GM23338 (cell line): ENCODE data around the gene RCSD1. TPM values are rescaled to one million over a fixed set of nuclear protein-coding genes. Genes with fewer than 3 reads are reported as not detected.

Experiments used
- ATAC-seq: fragments of 200-7000 bp; cut with Tn5 transposase; 3 replicates; pipeline ENCODE4 v1.9.1; 2020
- DNase-seq: peaks from one replicate; pipeline ENCODE4 v3.0.0-alpha.2; 2015; ENCODE audit warnings: low spot score
- H2AFZ ChIP-seq: fragments of 200-600 bp; sonication (generic); 2 replicates; pipeline ENCODE4 v1.8.0; 2016; ENCODE audit warnings: antibody characterized with exemption, mild to moderate bottlenecking, moderate library complexity
- H3F3A ChIP-seq: fragments of 200-600 bp; sonication (generic); replicated peaks from 2 replicates; pipeline ENCODE4 v1.8.0; 2017; ENCODE audit warnings: antibody characterized with exemption, mixed run types, low read depth
- H3K27ac ChIP-seq: fragments of 200-600 bp; sonication (generic); 2 replicates; pipeline ENCODE4 v1.6.1; 2016; ENCODE audit warnings: low read depth
- H3K27me3 ChIP-seq: fragments of 200-600 bp; sonication (generic); 2 replicates; pipeline ENCODE4 v1.8.0; 2016; ENCODE audit warnings: mild to moderate bottlenecking, mixed run types, moderate library complexity; ENCODE audit not compliant: insufficient read depth
- H3K36me3 ChIP-seq: fragments of 200-600 bp; sonication (generic); 2 replicates; pipeline ENCODE4 v1.8.0; 2016; ENCODE audit warnings: mild to moderate bottlenecking; ENCODE audit not compliant: insufficient read depth
- H3K4me1 ChIP-seq: fragments of 200-600 bp; sonication (generic); 2 replicates; pipeline ENCODE4 v1.8.0; 2016; ENCODE audit warnings: mild to moderate bottlenecking, moderate library complexity; ENCODE audit not compliant: insufficient read depth
- H3K4me2 ChIP-seq: fragments of 200-600 bp; sonication (generic); 2 replicates; pipeline ENCODE4 v1.7.1; 2017; ENCODE audit warnings: mixed run types
- H3K4me3 ChIP-seq: fragments of 200-600 bp; sonication (generic); 2 replicates; pipeline ENCODE4 v1.6.1; 2016; ENCODE audit warnings: mixed run types
- H3K79me2 ChIP-seq: fragments of 200-600 bp; sonication (generic); replicated peaks from 2 replicates; pipeline ENCODE4 v1.8.0; 2017; ENCODE audit warnings: mild to moderate bottlenecking; ENCODE audit not compliant: insufficient read depth
- H3K9me2 ChIP-seq: fragments of 200-600 bp; sonication (generic); 2 replicates; pipeline ENCODE4 v1.8.0; 2017; ENCODE audit not compliant: insufficient read depth
- H4K20me1 ChIP-seq: fragments of 200-600 bp; sonication (generic); replicated peaks from 2 replicates; pipeline ENCODE4 v1.8.0; 2017; ENCODE audit warnings: mild to moderate bottlenecking; ENCODE audit not compliant: insufficient read depth
- H3K27ac Mint-ChIP-seq: 2 replicates; pipeline ENCODE4 v1.8.0; 2020; ENCODE audit warnings: inconsistent platforms, mild to moderate bottlenecking, moderate library complexity, mixed read lengths
- H3K27me3 Mint-ChIP-seq: 3 replicates; pipeline ENCODE4 v1.8.0; 2022; ENCODE audit warnings: low read depth, mild to moderate bottlenecking, moderate library complexity, mixed read lengths, inconsistent platforms; ENCODE audit not compliant: insufficient read depth, poor library complexity
- H3K36me3 Mint-ChIP-seq: 3 replicates; pipeline ENCODE4 v1.8.0; 2021; ENCODE audit warnings: low read depth, mild to moderate bottlenecking, inconsistent platforms, moderate library complexity, mixed read lengths
- H3K4me1 Mint-ChIP-seq: 3 replicates; pipeline ENCODE4 v1.8.0; 2020; ENCODE audit warnings: mild to moderate bottlenecking, inconsistent platforms, mixed read lengths
- H3K4me3 Mint-ChIP-seq: 3 replicates; pipeline ENCODE4 v1.8.0; 2021; ENCODE audit warnings: moderate library complexity, mild to moderate bottlenecking, inconsistent platforms, mixed read lengths
- H3K9me3 Mint-ChIP-seq: 3 replicates; pipeline ENCODE4 v1.8.0; 2020; ENCODE audit warnings: moderate library complexity, mild to moderate bottlenecking, inconsistent platforms, mixed read lengths
- CREB1 ChIP-seq: fragments of 250-450 bp; sonication (Bioruptor Pico); IDR thresholded peaks from 2 replicates; pipeline ENCODE4 v1.5.0; 2020; ENCODE audit warnings: low read depth, mild to moderate bottlenecking, moderate library complexity
- EZH2phosphoT487 ChIP-seq: fragments of 200-600 bp; sonication (generic); IDR thresholded peaks from one replicate; pipeline ENCODE4 v1.8.1; 2018; ENCODE audit warnings: antibody characterized with exemption; ENCODE audit not compliant: unreplicated experiment
- JUNB ChIP-seq: IDR thresholded peaks from one replicate; pipeline ENCODE4 v1.6.1; 2016; ENCODE audit warnings: antibody characterized with exemption; ENCODE audit not compliant: unreplicated experiment
- NANOG ChIP-seq: IDR thresholded peaks from 2 replicates; pipeline ENCODE4 v1.6.1; 2016; ENCODE audit warnings: antibody characterized with exemption, borderline replicate concordance
- POLR2AphosphoS5 ChIP-seq: IDR thresholded peaks from 2 replicates; pipeline ENCODE4 v1.6.1; 2016; ENCODE audit warnings: antibody characterized with exemption, low read depth
- STAT1 ChIP-seq: IDR thresholded peaks from one replicate; pipeline ENCODE4 v1.6.1; 2016; ENCODE audit warnings: antibody characterized with exemption; ENCODE audit not compliant: unreplicated experiment
- ZNF331 ChIP-seq: fragments of 250-450 bp; sonication (Bioruptor Pico); IDR thresholded peaks from 2 replicates; pipeline ENCODE4 v1.5.0; 2020; ENCODE audit warnings: low read depth, mild to moderate bottlenecking, moderate library complexity
- polyA plus RNA-seq: library from polyadenylated mRNA; unstranded; fragments of >200 nt; fragmentation: Nextera tagmentation; extraction: Ambion mirVana; gene quantifications from 2 replicates; pipeline ENCODE4 v1.2.1, GENCODE V29; 2016
- total RNA-seq: library from RNA; depleted of rRNA; stranded (reverse); fragments of >200 nt; shearing (Covaris generic); gene quantifications from 2 replicates; pipeline ENCODE4 v1.2.3, GENCODE V29; 2014
- TF ChIP-seq, protein P1 (sequence below): IDR thresholded peaks from one replicate; pipeline ENCODE4 v1.6.1; 2018; ENCODE audit warnings: antibody characterized with exemption; ENCODE audit not compliant: unreplicated experiment
- TF ChIP-seq, protein P2 (sequence below): IDR thresholded peaks from 2 replicates; pipeline ENCODE4 v1.6.1; 2016; ENCODE audit warnings: antibody characterized with exemption
- TF ChIP-seq, protein P3 (sequence below), 2 experiments: fragments of 200-600 bp in 1 of 2; sonication (generic) in 1 of 2; conservative IDR thresholded peaks; 2 replicates each; pipeline versions ENCODE4 v1.5.1 to v1.6.1; 2016 to 2017; ENCODE audit warnings: antibody characterized with exemption in 2 of 2, low read depth in 2 of 2, mild to moderate bottlenecking in 2 of 2, moderate library complexity in 1 of 2
- TF ChIP-seq, protein P4 (sequence below): fragments of 250-450 bp; sonication (Bioruptor Pico); IDR thresholded peaks from 2 replicates; pipeline ENCODE4 v1.5.0; 2020; ENCODE audit warnings: mild to moderate bottlenecking, moderate library complexity

RCSD1 gene
- total and polyA plus RNA-seq, 2 experiments from 2014 or later: 0.18 to 0.73 TPM

DNA sequence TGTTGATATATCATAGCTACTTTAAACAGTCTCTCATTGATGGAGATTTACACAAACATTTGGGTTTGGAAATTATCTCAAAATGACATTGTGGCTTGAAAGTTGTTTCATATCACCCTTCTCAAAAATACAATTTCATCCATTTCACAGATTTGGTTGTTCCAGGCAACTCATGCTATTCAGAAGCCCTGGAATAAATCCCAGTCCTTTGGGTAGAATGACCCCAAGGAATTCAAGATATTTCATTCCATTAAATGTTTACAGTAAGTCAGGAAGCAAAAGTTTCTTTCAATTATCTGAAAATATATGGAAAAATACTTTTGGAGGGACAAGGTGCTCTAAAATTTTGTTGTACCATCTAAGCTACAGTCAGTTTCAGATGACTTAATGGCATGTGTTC, 118.9 kb downstream of the RCSD1 start:
- no peak for TF ChIP-seq NANOG
- TF ChIP-seq, protein P1, sequence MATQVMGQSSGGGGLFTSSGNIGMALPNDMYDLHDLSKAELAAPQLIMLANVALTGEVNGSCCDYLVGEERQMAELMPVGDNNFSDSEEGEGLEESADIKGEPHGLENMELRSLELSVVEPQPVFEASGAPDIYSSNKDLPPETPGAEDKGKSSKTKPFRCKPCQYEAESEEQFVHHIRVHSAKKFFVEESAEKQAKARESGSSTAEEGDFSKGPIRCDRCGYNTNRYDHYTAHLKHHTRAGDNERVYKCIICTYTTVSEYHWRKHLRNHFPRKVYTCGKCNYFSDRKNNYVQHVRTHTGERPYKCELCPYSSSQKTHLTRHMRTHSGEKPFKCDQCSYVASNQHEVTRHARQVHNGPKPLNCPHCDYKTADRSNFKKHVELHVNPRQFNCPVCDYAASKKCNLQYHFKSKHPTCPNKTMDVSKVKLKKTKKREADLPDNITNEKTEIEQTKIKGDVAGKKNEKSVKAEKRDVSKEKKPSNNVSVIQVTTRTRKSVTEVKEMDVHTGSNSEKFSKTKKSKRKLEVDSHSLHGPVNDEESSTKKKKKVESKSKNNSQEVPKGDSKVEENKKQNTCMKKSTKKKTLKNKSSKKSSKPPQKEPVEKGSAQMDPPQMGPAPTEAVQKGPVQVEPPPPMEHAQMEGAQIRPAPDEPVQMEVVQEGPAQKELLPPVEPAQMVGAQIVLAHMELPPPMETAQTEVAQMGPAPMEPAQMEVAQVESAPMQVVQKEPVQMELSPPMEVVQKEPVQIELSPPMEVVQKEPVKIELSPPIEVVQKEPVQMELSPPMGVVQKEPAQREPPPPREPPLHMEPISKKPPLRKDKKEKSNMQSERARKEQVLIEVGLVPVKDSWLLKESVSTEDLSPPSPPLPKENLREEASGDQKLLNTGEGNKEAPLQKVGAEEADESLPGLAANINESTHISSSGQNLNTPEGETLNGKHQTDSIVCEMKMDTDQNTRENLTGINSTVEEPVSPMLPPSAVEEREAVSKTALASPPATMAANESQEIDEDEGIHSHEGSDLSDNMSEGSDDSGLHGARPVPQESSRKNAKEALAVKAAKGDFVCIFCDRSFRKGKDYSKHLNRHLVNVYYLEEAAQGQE: no peak
- no peak for TF ChIP-seq CREB1 (CRISPR knock-in tag)
- no peak for TF ChIP-seq STAT1
- no peak for TF ChIP-seq ZNF331 (CRISPR knock-in tag)
- TF ChIP-seq, protein P2, sequence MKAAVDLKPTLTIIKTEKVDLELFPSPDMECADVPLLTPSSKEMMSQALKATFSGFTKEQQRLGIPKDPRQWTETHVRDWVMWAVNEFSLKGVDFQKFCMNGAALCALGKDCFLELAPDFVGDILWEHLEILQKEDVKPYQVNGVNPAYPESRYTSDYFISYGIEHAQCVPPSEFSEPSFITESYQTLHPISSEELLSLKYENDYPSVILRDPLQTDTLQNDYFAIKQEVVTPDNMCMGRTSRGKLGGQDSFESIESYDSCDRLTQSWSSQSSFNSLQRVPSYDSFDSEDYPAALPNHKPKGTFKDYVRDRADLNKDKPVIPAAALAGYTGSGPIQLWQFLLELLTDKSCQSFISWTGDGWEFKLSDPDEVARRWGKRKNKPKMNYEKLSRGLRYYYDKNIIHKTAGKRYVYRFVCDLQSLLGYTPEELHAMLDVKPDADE: no peak
- TF ChIP-seq POLR2AphosphoS5: no peak
- TF ChIP-seq EZH2phosphoT487: no peak
- Mint-ChIP-seq H3K9me3 (no peaks in the 10 kb centered on the region), H3K4me1 (peaks cover 15% of the 10 kb centered on the region), H3K27ac (no peak overlapping the region), H3K36me3 (no peaks in the 10 kb centered on the region), H3K4me3 (no peak overlapping the region), H3K27me3 (no peaks in the 10 kb centered on the region)
- peaks cover 14% of the 10 kb centered on the region for H3K4me1 ChIP-seq
- DNase-seq (no peak), ATAC-seq (no peak)
- no peak overlapping the region for H3K4me3 ChIP-seq
- H4K20me1 ChIP-seq: peaks cover 14% of the 10 kb centered on the region
- no peak overlapping the region for H3K4me2 ChIP-seq
- H3K27me3 ChIP-seq: no peaks in the 10 kb centered on the region
- no peaks in the 10 kb centered on the region for H3F3A ChIP-seq
- H3K79me2 ChIP-seq: peaks cover 99% of the 10 kb centered on the region
- H2AFZ ChIP-seq: no peak overlapping the region
- H3K9me2 ChIP-seq: no peaks in the 10 kb centered on the region
- H3K27ac ChIP-seq: no peak overlapping the region
- no peaks in the 10 kb centered on the region for H3K36me3 ChIP-seq

DNA sequence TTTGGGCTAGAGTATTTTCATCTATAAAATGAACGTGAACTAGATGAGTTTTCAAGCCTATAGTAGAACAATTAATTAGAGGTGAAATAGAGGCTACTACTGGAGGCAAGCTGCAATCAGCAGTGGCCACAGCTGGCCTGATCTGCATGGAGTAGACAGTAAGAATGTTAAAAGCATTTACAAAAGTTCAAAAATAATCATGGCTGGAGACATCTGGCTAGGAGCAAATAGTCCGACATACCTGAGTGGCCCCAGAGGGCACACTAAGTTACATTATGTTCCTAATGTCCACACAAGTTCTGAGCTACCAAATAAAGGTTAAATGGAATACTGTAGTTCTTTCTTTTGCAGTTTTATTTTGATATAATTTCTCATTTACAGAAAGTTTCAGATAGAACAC, 119.7 kb downstream of the RCSD1 start:
- Mint-ChIP-seq H3K4me1 (peaks cover 12% of the 10 kb centered on the region), H3K27ac (no peak overlapping the region), H3K4me3 (no peak overlapping the region), H3K36me3 (no peaks in the 10 kb centered on the region), H3K9me3 (no peaks in the 10 kb centered on the region), H3K27me3 (no peaks in the 10 kb centered on the region)
- Histone ChIP-seq H3K79me2 (peaks cover 99% of the 10 kb centered on the region), H3K27ac (no peak overlapping the region), H3K9me2 (no peaks in the 10 kb centered on the region), H3K4me3 (no peak overlapping the region), H3K4me1 (peaks cover 10% of the 10 kb centered on the region; the same call in 1 of the 2 replicates), H3F3A (no peaks in the 10 kb centered on the region), H3K4me2 (no peak overlapping the region), H3K36me3 (no peaks in the 10 kb centered on the region), H2AFZ (no peak overlapping the region), H4K20me1 (peaks cover 21% of the 10 kb centered on the region), H3K27me3 (no peaks in the 10 kb centered on the region)
- DNase-seq (no peak), ATAC-seq (no peak)
- TF ChIP-seq, protein P3, sequence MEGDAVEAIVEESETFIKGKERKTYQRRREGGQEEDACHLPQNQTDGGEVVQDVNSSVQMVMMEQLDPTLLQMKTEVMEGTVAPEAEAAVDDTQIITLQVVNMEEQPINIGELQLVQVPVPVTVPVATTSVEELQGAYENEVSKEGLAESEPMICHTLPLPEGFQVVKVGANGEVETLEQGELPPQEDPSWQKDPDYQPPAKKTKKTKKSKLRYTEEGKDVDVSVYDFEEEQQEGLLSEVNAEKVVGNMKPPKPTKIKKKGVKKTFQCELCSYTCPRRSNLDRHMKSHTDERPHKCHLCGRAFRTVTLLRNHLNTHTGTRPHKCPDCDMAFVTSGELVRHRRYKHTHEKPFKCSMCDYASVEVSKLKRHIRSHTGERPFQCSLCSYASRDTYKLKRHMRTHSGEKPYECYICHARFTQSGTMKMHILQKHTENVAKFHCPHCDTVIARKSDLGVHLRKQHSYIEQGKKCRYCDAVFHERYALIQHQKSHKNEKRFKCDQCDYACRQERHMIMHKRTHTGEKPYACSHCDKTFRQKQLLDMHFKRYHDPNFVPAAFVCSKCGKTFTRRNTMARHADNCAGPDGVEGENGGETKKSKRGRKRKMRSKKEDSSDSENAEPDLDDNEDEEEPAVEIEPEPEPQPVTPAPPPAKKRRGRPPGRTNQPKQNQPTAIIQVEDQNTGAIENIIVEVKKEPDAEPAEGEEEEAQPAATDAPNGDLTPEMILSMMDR (conservative IDR thresholded peaks at IDR 0.05; ENCODE audit: low read depth in 2 of 2): no peak
- TF ChIP-seq ZNF331 (CRISPR knock-in tag): no peak
- TF ChIP-seq, protein P4, sequence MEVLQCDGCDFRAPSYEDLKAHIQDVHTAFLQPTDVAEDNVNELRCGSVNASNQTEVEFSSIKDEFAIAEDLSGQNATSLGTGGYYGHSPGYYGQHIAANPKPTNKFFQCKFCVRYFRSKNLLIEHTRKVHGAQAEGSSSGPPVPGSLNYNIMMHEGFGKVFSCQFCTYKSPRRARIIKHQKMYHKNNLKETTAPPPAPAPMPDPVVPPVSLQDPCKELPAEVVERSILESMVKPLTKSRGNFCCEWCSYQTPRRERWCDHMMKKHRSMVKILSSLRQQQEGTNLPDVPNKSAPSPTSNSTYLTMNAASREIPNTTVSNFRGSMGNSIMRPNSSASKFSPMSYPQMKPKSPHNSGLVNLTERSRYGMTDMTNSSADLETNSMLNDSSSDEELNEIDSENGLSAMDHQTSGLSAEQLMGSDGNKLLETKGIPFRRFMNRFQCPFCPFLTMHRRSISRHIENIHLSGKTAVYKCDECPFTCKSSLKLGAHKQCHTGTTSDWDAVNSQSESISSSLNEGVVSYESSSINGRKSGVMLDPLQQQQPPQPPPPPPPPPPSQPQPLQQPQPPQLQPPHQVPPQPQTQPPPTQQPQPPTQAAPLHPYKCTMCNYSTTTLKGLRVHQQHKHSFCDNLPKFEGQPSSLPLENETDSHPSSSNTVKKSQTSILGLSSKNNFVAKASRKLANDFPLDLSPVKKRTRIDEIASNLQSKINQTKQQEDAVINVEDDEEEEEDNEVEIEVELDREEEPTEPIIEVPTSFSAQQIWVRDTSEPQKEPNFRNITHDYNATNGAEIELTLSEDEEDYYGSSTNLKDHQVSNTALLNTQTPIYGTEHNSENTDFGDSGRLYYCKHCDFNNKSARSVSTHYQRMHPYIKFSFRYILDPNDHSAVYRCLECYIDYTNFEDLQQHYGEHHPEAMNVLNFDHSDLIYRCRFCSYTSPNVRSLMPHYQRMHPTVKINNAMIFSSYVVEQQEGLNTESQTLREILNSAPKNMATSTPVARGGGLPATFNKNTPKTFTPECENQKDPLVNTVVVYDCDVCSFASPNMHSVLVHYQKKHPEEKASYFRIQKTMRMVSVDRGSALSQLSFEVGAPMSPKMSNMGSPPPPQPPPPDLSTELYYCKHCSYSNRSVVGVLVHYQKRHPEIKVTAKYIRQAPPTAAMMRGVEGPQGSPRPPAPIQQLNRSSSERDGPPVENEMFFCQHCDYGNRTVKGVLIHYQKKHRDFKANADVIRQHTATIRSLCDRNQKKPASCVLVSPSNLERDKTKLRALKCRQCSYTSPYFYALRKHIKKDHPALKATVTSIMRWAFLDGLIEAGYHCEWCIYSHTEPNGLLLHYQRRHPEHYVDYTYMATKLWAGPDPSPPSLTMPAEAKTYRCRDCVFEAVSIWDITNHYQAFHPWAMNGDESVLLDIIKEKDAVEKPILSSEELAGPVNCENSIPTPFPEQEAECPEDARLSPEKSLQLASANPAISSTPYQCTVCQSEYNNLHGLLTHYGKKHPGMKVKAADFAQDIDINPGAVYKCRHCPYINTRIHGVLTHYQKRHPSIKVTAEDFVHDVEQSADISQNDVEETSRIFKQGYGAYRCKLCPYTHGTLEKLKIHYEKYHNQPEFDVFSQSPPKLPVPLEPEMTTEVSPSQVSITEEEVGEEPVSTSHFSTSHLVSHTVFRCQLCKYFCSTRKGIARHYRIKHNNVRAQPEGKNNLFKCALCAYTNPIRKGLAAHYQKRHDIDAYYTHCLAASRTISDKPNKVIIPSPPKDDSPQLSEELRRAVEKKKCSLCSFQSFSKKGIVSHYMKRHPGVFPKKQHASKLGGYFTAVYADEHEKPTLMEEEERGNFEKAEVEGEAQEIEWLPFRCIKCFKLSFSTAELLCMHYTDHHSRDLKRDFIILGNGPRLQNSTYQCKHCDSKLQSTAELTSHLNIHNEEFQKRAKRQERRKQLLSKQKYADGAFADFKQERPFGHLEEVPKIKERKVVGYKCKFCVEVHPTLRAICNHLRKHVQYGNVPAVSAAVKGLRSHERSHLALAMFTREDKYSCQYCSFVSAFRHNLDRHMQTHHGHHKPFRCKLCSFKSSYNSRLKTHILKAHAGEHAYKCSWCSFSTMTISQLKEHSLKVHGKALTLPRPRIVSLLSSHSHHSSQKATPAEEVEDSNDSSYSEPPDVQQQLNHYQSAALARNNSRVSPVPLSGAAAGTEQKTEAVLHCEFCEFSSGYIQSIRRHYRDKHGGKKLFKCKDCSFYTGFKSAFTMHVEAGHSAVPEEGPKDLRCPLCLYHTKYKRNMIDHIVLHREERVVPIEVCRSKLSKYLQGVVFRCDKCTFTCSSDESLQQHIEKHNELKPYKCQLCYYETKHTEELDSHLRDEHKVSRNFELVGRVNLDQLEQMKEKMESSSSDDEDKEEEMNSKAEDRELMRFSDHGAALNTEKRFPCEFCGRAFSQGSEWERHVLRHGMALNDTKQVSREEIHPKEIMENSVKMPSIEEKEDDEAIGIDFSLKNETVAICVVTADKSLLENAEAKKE (CRISPR knock-in tag): no peak
- no peak for TF ChIP-seq EZH2phosphoT487
- TF ChIP-seq JUNB: no peak
